Mesenchymal stem cell (in vitro differentiated cells and primary cell): Measurements from ENCODE around the gene BLID.

Experiments
- DNase-seq: peaks from one replicate; pipeline ENCODE4 v3.0.0-alpha.2; 2013
- H2AFZ ChIP-seq: one replicate; pipeline ENCODE4 v1.6.1; 2013; ENCODE audit warnings: low read depth, mild to moderate bottlenecking, control low read depth, inconsistent platforms, low read length, moderate library complexity
- H2AK5ac ChIP-seq: 2 replicates; pipeline ENCODE4 v1.6.1; 2013; ENCODE audit warnings: low read length, moderate library complexity, mild to moderate bottlenecking, inconsistent platforms; ENCODE audit not compliant: severe bottlenecking
- H2BK120ac ChIP-seq: one replicate; pipeline ENCODE4 v1.6.1; 2013; ENCODE audit warnings: low read depth, mild to moderate bottlenecking, inconsistent platforms, low read length, moderate library complexity
- H2BK12ac ChIP-seq, 2 experiments: one replicate each; pipeline ENCODE4 v1.6.1; 2013; ENCODE audit warnings: inconsistent platforms in 2 of 2, low read length in 2 of 2, mild to moderate bottlenecking in 2 of 2, moderate library complexity in 2 of 2, control low read depth in 1 of 2
- H2BK15ac ChIP-seq: one replicate; pipeline ENCODE4 v1.6.1; 2013; ENCODE audit warnings: mild to moderate bottlenecking, low read depth, inconsistent platforms; ENCODE audit not compliant: poor library complexity, severe bottlenecking
- H2BK5ac ChIP-seq: 2 replicates; pipeline ENCODE4 v1.6.1; 2013; ENCODE audit warnings: low read depth, mild to moderate bottlenecking, low read length, control low read depth, inconsistent platforms; ENCODE audit not compliant: poor library complexity, severe bottlenecking
- H3K14ac ChIP-seq, 2 experiments: one replicate each; pipeline ENCODE4 v1.6.1; 2013; ENCODE audit warnings: inconsistent platforms in 2 of 2, low read length in 2 of 2, control low read depth in 1 of 2, mild to moderate bottlenecking in 1 of 2, moderate library complexity in 1 of 2
- H3K18ac ChIP-seq, 2 experiments: one replicate each; pipeline ENCODE4 v1.6.1; 2013; ENCODE audit warnings: inconsistent platforms in 2 of 2, low read length in 2 of 2, control low read depth in 1 of 2, low read depth in 1 of 2, mild to moderate bottlenecking in 1 of 2
- H3K23ac ChIP-seq, 2 experiments: one replicate each; pipeline ENCODE4 v1.6.1; 2013; ENCODE audit warnings: inconsistent platforms in 2 of 2, low read length in 2 of 2, mild to moderate bottlenecking in 2 of 2, moderate library complexity in 2 of 2, control low read depth in 1 of 2
- H3K27ac ChIP-seq: 2 replicates; pipeline ENCODE4 v1.5.1; 2013; ENCODE audit warnings: mild to moderate bottlenecking, moderate library complexity, low read length, control low read depth, inconsistent platforms; ENCODE audit not compliant: poor library complexity, severe bottlenecking
- H3K27me3 ChIP-seq, 2 experiments: 2 replicates each; pipeline versions ENCODE4 v1.6.1 to v1.7.0; 2013; ENCODE audit warnings: low read length in 2 of 2, mild to moderate bottlenecking in 2 of 2, moderate library complexity in 2 of 2, control low read depth in 1 of 2, inconsistent platforms in 1 of 2; ENCODE audit not compliant: control insufficient read depth in 1 of 2, insufficient read depth in 1 of 2
- H3K36me3 ChIP-seq, 2 experiments: 2 replicates each; pipeline versions ENCODE4 v1.6.1 to v1.7.0; 2013; ENCODE audit warnings: low read length in 2 of 2, control low read depth in 1 of 2, inconsistent platforms in 1 of 2, low read depth in 1 of 2, mild to moderate bottlenecking in 1 of 2; ENCODE audit not compliant: insufficient read depth in 2 of 2, control insufficient read depth in 1 of 2
- H3K4ac ChIP-seq, 2 experiments: one replicate each; pipeline ENCODE4 v1.6.1; 2013; ENCODE audit warnings: inconsistent platforms in 2 of 2, low read length in 2 of 2, mild to moderate bottlenecking in 2 of 2, moderate library complexity in 2 of 2, control low read depth in 1 of 2, low read depth in 1 of 2
- H3K4me1 ChIP-seq: 2 replicates; pipeline ENCODE4 v1.6.1; 2013; ENCODE audit warnings: low read depth, low read length, control low read depth; ENCODE audit not compliant: control insufficient read depth, insufficient read depth
- H3K4me2 ChIP-seq: 2 replicates; pipeline ENCODE4 v1.6.1; 2013; ENCODE audit warnings: low read length, mild to moderate bottlenecking, inconsistent platforms; ENCODE audit not compliant: poor library complexity, severe bottlenecking
- H3K4me3 ChIP-seq, 2 experiments: 2 replicates each; pipeline versions ENCODE4 v1.5.1 to v1.7.0; 2013; ENCODE audit warnings: low read length in 2 of 2, mild to moderate bottlenecking in 2 of 2, control low read depth in 1 of 2, low read depth in 1 of 2; ENCODE audit not compliant: insufficient read depth in 1 of 2
- H3K79me1 ChIP-seq: replicated peaks from 2 replicates; pipeline ENCODE4 v1.6.1; 2013; ENCODE audit warnings: mild to moderate bottlenecking, control low read depth, low read length, inconsistent platforms; ENCODE audit not compliant: poor library complexity, severe bottlenecking
- H3K9ac ChIP-seq: 2 replicates; pipeline ENCODE4 v1.7.0; 2013; ENCODE audit warnings: mild to moderate bottlenecking, low read length, moderate library complexity
- H3K9me3 ChIP-seq: 2 replicates; pipeline ENCODE4 v1.7.0; 2013; ENCODE audit warnings: mild to moderate bottlenecking, low read length; ENCODE audit not compliant: control insufficient read depth
- H4K8ac ChIP-seq: one replicate; pipeline ENCODE4 v1.6.1; 2013; ENCODE audit warnings: inconsistent platforms, mild to moderate bottlenecking, low read length, moderate library complexity
- H4K91ac ChIP-seq: one replicate; pipeline ENCODE4 v1.6.1; 2013; ENCODE audit warnings: mild to moderate bottlenecking, low read length, inconsistent platforms
- WGBS: methylation state at CpG from one replicate; pipeline ENCODE4 v1.1.7; 2013; ENCODE audit warnings: mixed read lengths; 5-methylcytosine and 5-hydroxymethylcytosine counted together

Gene BLID

GRCh38 chr11:122146475-122146874 lies 30.5 kb upstream of the BLID start:
- Histone ChIP-seq H3K27ac (no peak overlapping the region), H3K79me1 (no peaks in the 10 kb centered on the region), H2AFZ (no peak overlapping the region), H3K4me3 (no peak overlapping the region), H3K9me3 (no peaks in the 10 kb centered on the region), H4K91ac (no peak overlapping the region), H3K23ac (no peak overlapping the region), H2AK5ac (no peak overlapping the region), H3K18ac (no peak overlapping the region), H2BK15ac (no peak overlapping the region), H2BK5ac (no peak overlapping the region), H3K9ac (no peak overlapping the region), H4K8ac (no peak overlapping the region), H2BK12ac (no peak overlapping the region), H3K27me3 (no peaks in the 10 kb centered on the region), H2BK120ac (no peak overlapping the region), H3K4me1 (peaks cover 1% of the 10 kb centered on the region), H3K4me2 (no peak overlapping the region), H3K14ac (no peak overlapping the region), H3K36me3 (peaks cover 0 to 83% of the 10 kb centered on the region in 2 experiments), H3K4ac (no peak overlapping the region)
- no peak for DNase-seq
- 100% methylated on average over 1 of the region's 2 CpGs for WGBS

DNA sequence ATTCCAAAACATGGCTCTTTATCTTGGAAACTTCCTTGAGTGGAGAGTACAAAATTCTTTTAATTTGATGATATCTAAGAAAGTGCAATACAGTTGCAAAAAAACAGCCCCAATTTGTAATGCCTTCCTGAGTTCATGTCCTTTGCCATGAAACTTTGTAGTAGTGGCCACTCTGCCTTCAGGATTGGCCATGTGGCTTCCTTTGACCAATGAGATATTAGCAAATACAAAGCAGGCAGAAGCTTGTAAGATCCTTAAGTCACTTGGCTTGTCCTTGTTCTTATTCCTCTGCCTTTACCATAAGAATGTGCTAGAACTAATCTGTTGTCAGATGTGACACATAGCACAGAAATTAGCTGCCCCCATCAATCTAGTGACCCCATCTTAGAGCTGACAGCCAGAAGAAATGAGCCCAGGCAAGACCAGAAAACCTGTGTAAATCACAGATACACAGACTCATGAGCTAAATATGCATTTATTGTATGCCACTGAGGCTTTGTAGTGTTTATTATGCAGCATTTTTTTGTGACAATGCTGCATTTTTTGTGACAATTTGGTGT lies 29.8 kb upstream of the BLID start:
- no peak overlapping the region for H2AFZ ChIP-seq
- no peaks in the 10 kb centered on the region for H3K27me3 ChIP-seq
- H3K36me3 ChIP-seq, result peaks cover 0 to 81% of the 10 kb centered on the region in 2 experiments
- no peak overlapping the region for H4K8ac ChIP-seq
- no peak overlapping the region for H3K14ac ChIP-seq
- no peak overlapping the region for H2BK15ac ChIP-seq
- peak; percentile 52 for DNase-seq
- no peak overlapping the region for H2BK12ac ChIP-seq
- H3K79me1 ChIP-seq, result no peaks in the 10 kb centered on the region
- H3K23ac ChIP-seq, result no peak overlapping the region
- no peak overlapping the region for H3K27ac ChIP-seq
- no peak overlapping the region for H3K18ac ChIP-seq
- H3K4me3 ChIP-seq, result no peak overlapping the region
- peaks cover 1% of the 10 kb centered on the region for H3K4me1 ChIP-seq
- no peaks in the 10 kb centered on the region for H3K9me3 ChIP-seq
- H3K4ac ChIP-seq, result peak overlapping the region in 1 of 2 experiments; percentile 43
- H3K9ac ChIP-seq, result no peak overlapping the region
- H2AK5ac ChIP-seq, result no peak overlapping the region
- no peak overlapping the region for H2BK5ac ChIP-seq
- H3K4me2 ChIP-seq, result no peak overlapping the region
- H4K91ac ChIP-seq, result no peak overlapping the region
- H2BK120ac ChIP-seq, result no peak overlapping the region

- Histone ChIP-seq H3K36me3 (peaks cover 0 to 76% of the 10 kb centered on the region in 2 experiments), H3K14ac (no peak overlapping the region), H3K4me2 (no peak overlapping the region), H3K27me3 (no peaks in the 10 kb centered on the region), H2BK15ac (no peak overlapping the region), H3K18ac (no peak overlapping the region), H3K9me3 (no peaks in the 10 kb centered on the region), H2BK5ac (no peak overlapping the region), H2BK120ac (no peak overlapping the region), H3K4me1 (peaks cover 1% of the 10 kb centered on the region), H4K91ac (no peak overlapping the region), H2AFZ (no peak overlapping the region), H2AK5ac (no peak overlapping the region), H3K23ac (no peak overlapping the region), H3K27ac (no peak overlapping the region), H3K4me3 (no peak overlapping the region), H2BK12ac (no peak overlapping the region), H4K8ac (no peak overlapping the region), H3K9ac (no peak overlapping the region), H3K4ac (no peak overlapping the region), H3K79me1 (no peaks in the 10 kb centered on the region)
- no peak for DNase-seq
- WGBS, result 98% methylated on average over 2 of the region's 3 CpGs
Measured at GRCh38 chr11:122144752-122145151, 28.7 kb upstream of the BLID start.

DNA sequence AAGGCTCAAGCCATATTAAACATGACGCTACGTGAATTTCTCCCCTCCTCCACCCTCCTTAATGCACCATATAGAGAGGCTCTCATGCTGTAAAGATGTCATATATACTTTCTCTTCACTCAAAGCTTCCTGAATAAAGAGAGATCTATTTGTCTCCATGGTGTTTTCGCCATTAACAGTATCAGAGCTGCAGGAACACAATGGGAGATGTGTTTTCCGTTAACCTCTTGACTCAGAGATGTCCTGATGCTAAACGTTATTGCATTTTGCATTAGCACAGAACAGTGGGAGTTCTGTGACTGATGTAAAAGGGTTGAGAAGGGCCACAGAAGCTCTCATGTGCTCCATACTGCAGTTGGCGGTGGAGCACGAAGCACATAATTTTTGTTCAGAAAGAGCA lies 25.7 kb upstream of the BLID start:
- 74% methylated on average over 7 of the region's 7 CpGs for WGBS
- Histone ChIP-seq H2BK5ac (no peak overlapping the region), H3K36me3 (peaks cover 0 to 59% of the 10 kb centered on the region in 2 experiments), H3K18ac (peak overlapping the region in 1 of 2 experiments; percentile 84), H2AFZ (no peak overlapping the region), H2BK12ac (peak overlapping the region in 1 of 2 experiments; percentile 60), H3K4me2 (no peak overlapping the region), H3K9ac (peak overlapping the region; percentile 57), H2BK15ac (no peak overlapping the region), H3K4me3 (no peak overlapping the region), H2AK5ac (peak overlapping the region; percentile 22), H3K23ac (no peak overlapping the region), H3K9me3 (no peaks in the 10 kb centered on the region), H3K4me1 (peaks cover 1% of the 10 kb centered on the region), H3K4ac (peak overlapping the region in 1 of 2 experiments; percentile 86), H3K14ac (peak overlapping the region in 1 of 2 experiments; percentile 41), H4K91ac (no peak overlapping the region), H3K27ac (peak overlapping the region; percentile 37), H3K27me3 (no peaks in the 10 kb centered on the region), H3K79me1 (no peaks in the 10 kb centered on the region), H2BK120ac (no peak overlapping the region), H4K8ac (peak overlapping the region; percentile 72)
- DNase-seq, result no peak
